ENCODE data around the gene BLCAP.
"Not testable (repeated sequence)": the region's sequence is repeated elsewhere in the genome, so short reads cannot be mapped to it uniquely, and the experiment has no call there.

Gene BLCAP

GRCh38 chr20:37505263-37506151, 22.2 kb downstream of the BLCAP start:
- Mint-ChIP-seq H3K27me3 (no peaks in the 10 kb centered on the region), H3K4me3 (no peak overlapping the region), H3K9me3 (no peaks in the 10 kb centered on the region), H3K27ac (no peak overlapping the region), H3K36me3 (peaks cover 4% of the 10 kb centered on the region), H3K4me1 (no peaks in the 10 kb centered on the region)
- ATAC-seq (ENCODE audit: low read depth) (no peak), DNase-seq (ENCODE audit: low spot score in 2 of 2) (no peak)

GRCh38 chr20:37504404-37505096, 23.1 kb downstream of the BLCAP start:
- DNase-seq (ENCODE audit: low spot score in 2 of 2) (no peak), ATAC-seq (ENCODE audit: low read depth) (no peak)
- no peaks in the 10 kb centered on the region for H3K4me1 Mint-ChIP-seq
- H3K9me3 Mint-ChIP-seq, result no peaks in the 10 kb centered on the region
- no peak overlapping the region for H3K27ac Mint-ChIP-seq
- H3K36me3 Mint-ChIP-seq, result no peaks in the 10 kb centered on the region
- H3K4me3 Mint-ChIP-seq, result no peak overlapping the region
- H3K27me3 Mint-ChIP-seq, result no peaks in the 10 kb centered on the region

GRCh38 chr20:37503256-37503927, 24.3 kb downstream of the BLCAP start:
- no peak overlapping the region for H3K4me3 Mint-ChIP-seq
- peaks cover 7% of the 10 kb centered on the region for H3K36me3 Mint-ChIP-seq
- H3K27me3 Mint-ChIP-seq, result no peaks in the 10 kb centered on the region
- no peak overlapping the region for H3K27ac Mint-ChIP-seq
- DNase-seq (ENCODE audit: low spot score in 2 of 2) (no peak), ATAC-seq (ENCODE audit: low read depth) (no peak)
- H3K9me3 Mint-ChIP-seq, result no peaks in the 10 kb centered on the region
- H3K4me1 Mint-ChIP-seq, result peaks cover 3% of the 10 kb centered on the region

GRCh38 chr20:37502654-37503053, 25.0 kb downstream of the BLCAP start:
- Mint-ChIP-seq H3K27ac (no peak overlapping the region), H3K36me3 (peaks cover 9% of the 10 kb centered on the region), H3K4me3 (no peak overlapping the region), H3K4me1 (peaks cover 3% of the 10 kb centered on the region), H3K9me3 (no peaks in the 10 kb centered on the region), H3K27me3 (no peaks in the 10 kb centered on the region)
- no peak for ATAC-seq (ENCODE audit: low read depth)
- DNase-seq (ENCODE audit: low spot score in 2 of 2), result no peak

GRCh38 chr20:37501940-37502339, 25.7 kb downstream of the BLCAP start:
- H3K9me3 Mint-ChIP-seq, result no peaks in the 10 kb centered on the region
- no peak overlapping the region for H3K4me3 Mint-ChIP-seq
- no peaks in the 10 kb centered on the region for H3K27me3 Mint-ChIP-seq
- peaks cover 3% of the 10 kb centered on the region for H3K4me1 Mint-ChIP-seq
- no peak for ATAC-seq (ENCODE audit: low read depth)
- peaks cover 13% of the 10 kb centered on the region for H3K36me3 Mint-ChIP-seq
- DNase-seq (ENCODE audit: low spot score in 2 of 2), result no peak
- no peak overlapping the region for H3K27ac Mint-ChIP-seq

GRCh38 chr20:37500311-37500710, 27.4 kb downstream of the BLCAP start:
- no peak overlapping the region for H3K4me3 Mint-ChIP-seq
- no peak overlapping the region for H3K27ac Mint-ChIP-seq
- peaks cover 6% of the 10 kb centered on the region for H3K4me1 Mint-ChIP-seq
- DNase-seq (ENCODE audit: low spot score in 2 of 2), result no peak
- peaks cover 18% of the 10 kb centered on the region for H3K36me3 Mint-ChIP-seq
- no peak for ATAC-seq (ENCODE audit: low read depth)
- no peaks in the 10 kb centered on the region for H3K27me3 Mint-ChIP-seq
- no peaks in the 10 kb centered on the region for H3K9me3 Mint-ChIP-seq

- ATAC-seq (ENCODE audit: low read depth), result no peak
- Mint-ChIP-seq H3K4me1 (peaks cover 8% of the 10 kb centered on the region), H3K27ac (no peak overlapping the region), H3K9me3 (no peaks in the 10 kb centered on the region), H3K36me3 (peaks cover 27% of the 10 kb centered on the region), H3K4me3 (no peak overlapping the region), H3K27me3 (no peaks in the 10 kb centered on the region)
- DNase-seq (ENCODE audit: low spot score in 2 of 2), result no peak
Observed at GRCh38 chr20:37498066-37498665, 29.5 kb downstream of the BLCAP start.

- DNase-seq (ENCODE audit: low spot score in 2 of 2), result no peak
- no peak overlapping the region for H3K27ac Mint-ChIP-seq
- peaks cover 12% of the 10 kb centered on the region for H3K4me1 Mint-ChIP-seq
- ATAC-seq (ENCODE audit: low read depth), result no peak
- no peak overlapping the region for H3K4me3 Mint-ChIP-seq
- peaks cover 39% of the 10 kb centered on the region for H3K36me3 Mint-ChIP-seq
- peaks cover 5% of the 10 kb centered on the region for H3K27me3 Mint-ChIP-seq
- H3K9me3 Mint-ChIP-seq, result no peaks in the 10 kb centered on the region
Observed at GRCh38 chr20:37494796-37495195, 32.9 kb downstream of the BLCAP start.

GRCh38 chr20:37494301-37494700, 33.4 kb downstream of the BLCAP start:
- ATAC-seq (ENCODE audit: low read depth) (no peak), DNase-seq (ENCODE audit: low spot score in 2 of 2) (no peak)
- H3K27me3 Mint-ChIP-seq, result peaks cover 5% of the 10 kb centered on the region
- H3K27ac Mint-ChIP-seq, result no peak overlapping the region
- H3K4me3 Mint-ChIP-seq, result no peak overlapping the region
- peaks cover 37% of the 10 kb centered on the region for H3K36me3 Mint-ChIP-seq
- peaks cover 12% of the 10 kb centered on the region for H3K4me1 Mint-ChIP-seq
- no peaks in the 10 kb centered on the region for H3K9me3 Mint-ChIP-seq

GRCh38 chr20:37492945-37493344, 34.7 kb downstream of the BLCAP start:
- H3K27ac Mint-ChIP-seq, result no peak overlapping the region
- H3K4me3 Mint-ChIP-seq, result no peak overlapping the region

GRCh38 chr20:37492096-37492625, 35.5 kb downstream of the BLCAP start:
- Mint-ChIP-seq H3K27me3 (peaks cover 5% of the 10 kb centered on the region), H3K36me3 (peaks cover 27% of the 10 kb centered on the region), H3K4me3 (no peak overlapping the region), H3K4me1 (peaks cover 21% of the 10 kb centered on the region), H3K9me3 (no peaks in the 10 kb centered on the region), H3K27ac (no peak overlapping the region)
- ATAC-seq (ENCODE audit: low read depth) (no peak), DNase-seq (ENCODE audit: low spot score in 2 of 2) (no peak)

More at GRCh38 chr20:37492945-37493344, 34.7 kb downstream of the BLCAP start:
- DNase-seq (ENCODE audit: low spot score in 2 of 2), result no peak
- ATAC-seq (ENCODE audit: low read depth), result no peak
- Mint-ChIP-seq H3K27me3 (peaks cover 5% of the 10 kb centered on the region), H3K9me3 (no peaks in the 10 kb centered on the region), H3K36me3 (peaks cover 30% of the 10 kb centered on the region), H3K4me1 (peaks cover 13% of the 10 kb centered on the region)

GRCh38 chr20:37490663-37491350, 36.9 kb downstream of the BLCAP start:
- no peaks in the 10 kb centered on the region for H3K9me3 Mint-ChIP-seq
- DNase-seq (ENCODE audit: low spot score in 2 of 2) (no peak), ATAC-seq (ENCODE audit: low read depth) (no peak)
- H3K4me3 Mint-ChIP-seq, result no peak overlapping the region
- peaks cover 21% of the 10 kb centered on the region for H3K36me3 Mint-ChIP-seq
- H3K27ac Mint-ChIP-seq, result no peak overlapping the region
- peaks cover 21% of the 10 kb centered on the region for H3K4me1 Mint-ChIP-seq
- peaks cover 5% of the 10 kb centered on the region for H3K27me3 Mint-ChIP-seq

- not testable (repeated sequence) for H3K9me3 Mint-ChIP-seq; H3K27ac Mint-ChIP-seq; ATAC-seq (ENCODE audit: low read depth); DNase-seq (ENCODE audit: low spot score in 2 of 2); H3K27me3 Mint-ChIP-seq; H3K4me3 Mint-ChIP-seq
- Mint-ChIP-seq H3K4me1 (peaks cover 22% of the 10 kb centered on the region), H3K36me3 (peaks cover 12% of the 10 kb centered on the region)
Observed at GRCh38 chr20:37486209-37486608, 41.5 kb downstream of the BLCAP start.

Data from memory B cell (primary cell).